HUES64 (cell line): ENCODE measurements around the gene HEPACAM2. TPM values are rescaled to one million over a fixed set of nuclear protein-coding genes. Genes with fewer than 3 reads are reported as not detected.

Experiments used
- H3K27ac ChIP-seq: 2 replicates; pipeline ENCODE4 v1.7.0; 2013; ENCODE audit warnings: low read depth, low read length, inconsistent platforms
- H3K27me3 ChIP-seq: 2 replicates; pipeline ENCODE4 v1.6.1; 2013; ENCODE audit warnings: mild to moderate bottlenecking, low read length; ENCODE audit not compliant: insufficient read depth
- H3K36me3 ChIP-seq: 2 replicates; pipeline ENCODE4 v1.6.1; 2013; ENCODE audit warnings: mild to moderate bottlenecking, low read length; ENCODE audit not compliant: insufficient read depth
- H3K4me1 ChIP-seq: 2 replicates; pipeline ENCODE4 v1.6.1; 2013; ENCODE audit warnings: mild to moderate bottlenecking, low read length, moderate library complexity; ENCODE audit not compliant: insufficient read depth
- H3K4me3 ChIP-seq: 2 replicates; pipeline ENCODE4 v1.5.1; 2013; ENCODE audit warnings: mild to moderate bottlenecking, low read length, moderate library complexity
- H3K9ac ChIP-seq: 2 replicates; pipeline ENCODE4 v1.6.1; 2013; ENCODE audit warnings: mild to moderate bottlenecking, low read depth, low read length
- H3K9me3 ChIP-seq: 2 replicates; pipeline ENCODE4 v1.6.1; 2013; ENCODE audit warnings: low read depth, low read length; ENCODE audit not compliant: insufficient read depth
- WGBS: fragments of 150-250, 120-280 bp; methylation state at CpG from one replicate; pipeline ENCODE4 v1.1.7; 2013; ENCODE audit warnings: missing lambda C conversion rate; 5-methylcytosine and 5-hydroxymethylcytosine counted together
- polyA plus RNA-seq, 2 experiments: library from polyadenylated mRNA; stranded (reverse); fragments of 50-300 nt; gene quantifications; one replicate each; pipeline ENCODE4 v1.2.3, GENCODE V29; 2013

HEPACAM2 gene
- polyA plus RNA-seq (2013, experiment 1 of 2), result not detected
- polyA plus RNA-seq (2013, experiment 2 of 2), result not detected

- H3K9ac ChIP-seq, result no peak within 1 kb of the TSS
- no peak within 1 kb of the TSS for H3K4me3 ChIP-seq
- H3K27ac ChIP-seq, result no peak within 1 kb of the TSS
- peaks cover 3% of the 10 kb centered on the region; the same call in 1 of the 2 replicates for H3K27me3 ChIP-seq
- no peaks in the 10 kb centered on the region for H3K9me3 ChIP-seq
- WGBS, result 68% methylated on average over 2 of the region's 2 CpGs
- H3K36me3 ChIP-seq, result no peaks in the 10 kb centered on the region
- peaks cover 5% of the 10 kb centered on the region; the same call in 1 of the 2 replicates for H3K4me1 ChIP-seq
These were observed at the start of gene HEPACAM2 for GRCh38 chr7:93226310-93226709. HEPACAM2 (minus strand) TSS chr7:93226469.

- H3K9ac ChIP-seq, result no peak overlapping the region
- WGBS, result 96% methylated on average over 4 of the region's 4 CpGs
- H3K36me3 ChIP-seq, result 0 out of 2 replicates have a peak, but pooled peaks cover 3% of the 10 kb centered on the region
- no peak overlapping the region for H3K27ac ChIP-seq
- no peaks in the 10 kb centered on the region for H3K27me3 ChIP-seq
- no peaks in the 10 kb centered on the region for H3K9me3 ChIP-seq
- no peaks in the 10 kb centered on the region for H3K4me1 ChIP-seq
- no peak overlapping the region for H3K4me3 ChIP-seq
These were observed 39.0 kb upstream of the HEPACAM2 start for GRCh38 chr7:93265220-93265619.

GRCh38 chr7:93262535-93262934 lies 36.3 kb upstream of the HEPACAM2 start:
- Histone ChIP-seq H3K4me3 (no peak overlapping the region), H3K9ac (no peak overlapping the region), H3K27me3 (no peaks in the 10 kb centered on the region), H3K9me3 (no peaks in the 10 kb centered on the region), H3K27ac (no peak overlapping the region), H3K4me1 (no peaks in the 10 kb centered on the region), H3K36me3 (0 out of 2 replicates have a peak, but pooled peaks cover 3% of the 10 kb centered on the region)
- WGBS, result no CpG with 5 or more reads among the region's 1 CpG

GRCh38 chr7:93258661-93259060 lies 32.4 kb upstream of the HEPACAM2 start:
- Histone ChIP-seq H3K36me3 (0 out of 2 replicates have a peak, but pooled peaks cover 3% of the 10 kb centered on the region), H3K27ac (no peak overlapping the region), H3K27me3 (no peaks in the 10 kb centered on the region)

GRCh38 chr7:93249491-93250148 lies 23.4 kb upstream of the HEPACAM2 start:
- no peaks in the 10 kb centered on the region for H3K9me3 ChIP-seq
- H3K4me3 ChIP-seq, result no peak overlapping the region
- no peaks in the 10 kb centered on the region for H3K36me3 ChIP-seq
- WGBS, result 79% methylated on average over 5 of the region's 5 CpGs
- H3K27me3 ChIP-seq, result no peaks in the 10 kb centered on the region
- no peak overlapping the region for H3K9ac ChIP-seq
- H3K27ac ChIP-seq, result no peak overlapping the region
- H3K4me1 ChIP-seq, result no peaks in the 10 kb centered on the region

More at GRCh38 chr7:93258661-93259060, 32.4 kb upstream of the HEPACAM2 start:
- Histone ChIP-seq H3K9ac (no peak overlapping the region), H3K4me1 (no peaks in the 10 kb centered on the region), H3K9me3 (no peaks in the 10 kb centered on the region), H3K4me3 (no peak overlapping the region)

GRCh38 chr7:93245525-93246432 lies 19.5 kb upstream of the HEPACAM2 start:
- no peak overlapping the region for H3K27ac ChIP-seq
- H3K4me1 ChIP-seq, result no peaks in the 10 kb centered on the region
- no peaks in the 10 kb centered on the region for H3K36me3 ChIP-seq
- 72% methylated on average over 8 of the region's 9 CpGs for WGBS
- H3K27me3 ChIP-seq, result no peaks in the 10 kb centered on the region
- H3K9ac ChIP-seq, result no peak overlapping the region
- H3K9me3 ChIP-seq, result no peaks in the 10 kb centered on the region
- no peak overlapping the region for H3K4me3 ChIP-seq

GRCh38 chr7:93242106-93242505 lies 15.8 kb upstream of the HEPACAM2 start:
- no peak overlapping the region for H3K9ac ChIP-seq
- no peak overlapping the region for H3K4me3 ChIP-seq
- WGBS, result 94% methylated on average over 3 of the region's 3 CpGs
- no peak overlapping the region for H3K27ac ChIP-seq
- no peaks in the 10 kb centered on the region for H3K36me3 ChIP-seq
- H3K27me3 ChIP-seq, result no peaks in the 10 kb centered on the region
- H3K9me3 ChIP-seq, result no peaks in the 10 kb centered on the region
- no peaks in the 10 kb centered on the region for H3K4me1 ChIP-seq

GRCh38 chr7:93239824-93240223 lies 13.6 kb upstream of the HEPACAM2 start:
- Histone ChIP-seq H3K4me3 (no peak overlapping the region), H3K27ac (no peak overlapping the region), H3K36me3 (no peaks in the 10 kb centered on the region), H3K27me3 (no peaks in the 10 kb centered on the region), H3K9ac (no peak overlapping the region), H3K9me3 (no peaks in the 10 kb centered on the region), H3K4me1 (no peaks in the 10 kb centered on the region)
- 87% methylated on average over 4 of the region's 4 CpGs for WGBS

GRCh38 chr7:93238748-93239147 lies 12.5 kb upstream of the HEPACAM2 start:
- WGBS, result 92% methylated on average over 2 of the region's 2 CpGs
- Histone ChIP-seq H3K9me3 (no peaks in the 10 kb centered on the region), H3K36me3 (no peaks in the 10 kb centered on the region), H3K27ac (no peak overlapping the region), H3K27me3 (no peaks in the 10 kb centered on the region), H3K4me1 (no peaks in the 10 kb centered on the region), H3K9ac (no peak overlapping the region), H3K4me3 (no peak overlapping the region)

- whole genome bisulfite sequencing, result 97% methylated on average over 4 of the region's 4 CpGs
- Histone ChIP-seq H3K9ac (no peak overlapping the region), H3K27me3 (no peaks in the 10 kb centered on the region), H3K4me3 (no peak overlapping the region), H3K4me1 (no peaks in the 10 kb centered on the region), H3K36me3 (no peaks in the 10 kb centered on the region), H3K9me3 (no peaks in the 10 kb centered on the region), H3K27ac (no peak overlapping the region)
These were observed 11.9 kb upstream of the HEPACAM2 start for GRCh38 chr7:93238131-93238530.

GRCh38 chr7:93235541-93235940 lies 9.3 kb upstream of the HEPACAM2 start:
- Histone ChIP-seq H3K36me3 (no peaks in the 10 kb centered on the region), H3K27ac (no peak overlapping the region), H3K27me3 (no peaks in the 10 kb centered on the region; the same call in 1 of the 2 replicates), H3K9me3 (no peaks in the 10 kb centered on the region), H3K9ac (no peak overlapping the region), H3K4me3 (no peak overlapping the region), H3K4me1 (peaks cover 10% of the 10 kb centered on the region)
- 82% methylated on average over 2 of the region's 2 CpGs for WGBS
